RPMI7951 (cell line): Measurements from ENCODE around the gene DENND1A. TPM values are rescaled to one million over a fixed set of nuclear protein-coding genes. Genes with fewer than 3 reads are reported as not detected.
A peak's percentile ranks its signal among the peaks of the same experiment; 100 is the strongest.

Experiments used
- DNase-seq: peaks from one replicate; pipeline ENCODE4 v3.0.0-alpha.2; 2012; ENCODE audit warnings: low read depth
- total RNA-seq: library from RNA; depleted of rRNA; stranded (reverse); fragments of >200 nt; shearing (Covaris generic); gene quantifications from 2 replicates; pipeline ENCODE4 v1.2.3, GENCODE V29; 2014

The DENND1A gene
- total RNA-seq, 1 experiment from 2014 or later: 24.0 TPM

DNA sequence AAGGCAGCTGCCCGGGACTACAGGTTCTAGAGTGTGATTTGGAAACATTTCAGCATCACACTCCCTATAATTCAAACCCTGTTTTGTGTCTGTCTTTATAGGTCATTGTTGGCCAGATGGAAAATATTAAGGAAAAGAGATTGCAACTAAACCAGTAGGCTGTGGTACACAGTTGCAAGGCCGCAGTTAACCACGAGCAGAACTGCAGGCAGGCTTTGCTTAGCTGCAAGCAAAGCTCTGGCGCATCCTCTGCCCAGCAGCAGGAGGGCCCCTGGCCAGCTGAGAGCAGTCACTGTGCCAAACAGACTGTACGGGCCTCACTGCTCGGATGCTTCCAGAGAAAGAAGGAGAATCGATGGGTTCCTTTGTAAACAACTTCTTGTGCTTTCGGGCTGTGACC, 204.5 kb downstream of the DENND1A start:
- no peak for DNase-seq

DNA sequence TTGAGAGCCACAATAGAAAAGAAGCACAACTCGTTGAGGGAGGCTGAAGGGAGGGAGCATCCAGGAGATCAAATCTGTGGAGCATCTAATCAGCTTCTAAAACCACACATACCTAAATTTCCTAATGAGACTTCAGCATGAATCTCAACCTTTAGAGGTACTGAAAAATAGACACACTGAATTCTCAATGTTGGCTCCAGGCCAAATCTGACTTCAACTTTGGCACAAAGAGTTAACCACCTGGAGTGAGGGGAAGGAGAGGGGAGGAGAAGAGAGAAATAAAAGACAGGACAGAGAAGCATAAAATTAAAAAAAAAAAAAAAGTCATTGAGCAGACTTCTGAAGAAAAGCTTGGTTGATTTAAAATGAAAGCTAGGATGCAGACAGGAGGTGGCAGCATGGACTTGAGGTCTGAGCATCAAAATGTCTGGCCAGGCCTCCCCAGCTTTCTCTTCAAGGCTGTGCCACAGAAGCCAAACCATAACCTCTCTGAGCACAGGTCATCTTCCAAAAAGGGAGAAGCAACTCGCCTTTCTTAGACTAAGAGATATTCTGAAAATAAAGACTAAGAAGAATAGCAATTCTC, 205.6 kb downstream of the DENND1A start:
- peak; percentile 10 for DNase-seq

DNA sequence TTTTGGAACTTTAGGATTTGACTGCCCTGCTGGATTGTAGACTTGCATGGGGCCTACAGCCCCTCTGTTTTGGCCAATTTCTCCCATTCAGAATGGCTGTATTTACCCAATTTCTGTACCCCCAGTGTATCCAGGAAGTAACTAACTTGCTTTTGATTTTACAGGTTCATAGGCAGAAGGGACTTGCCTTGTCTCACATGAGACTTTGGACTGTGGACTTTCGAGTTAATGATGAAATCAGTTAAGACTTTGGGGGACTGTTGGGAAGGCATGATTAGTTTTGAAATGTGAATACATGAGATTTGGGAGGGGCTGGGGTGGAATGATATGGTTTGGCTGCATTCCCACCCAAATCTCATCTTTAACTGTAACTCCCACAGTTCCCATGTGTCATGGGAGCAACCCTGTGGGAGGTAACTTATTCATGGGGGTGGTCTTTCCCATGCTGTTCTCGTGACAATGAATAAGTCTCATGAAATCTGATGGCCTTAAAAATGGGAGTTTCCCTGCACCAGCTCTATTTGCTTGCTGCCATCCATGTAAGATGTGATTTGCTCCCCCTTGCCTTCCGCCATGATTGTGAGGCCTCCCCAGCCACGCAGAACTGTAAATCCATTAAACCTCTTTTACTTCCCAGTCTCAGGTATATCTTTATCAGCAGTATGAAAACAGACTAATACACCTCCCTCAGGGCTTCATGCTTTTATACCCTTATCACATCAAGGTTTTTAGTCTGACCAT, 206.6 kb downstream of the DENND1A start:
- no peak for DNase-seq

DNA sequence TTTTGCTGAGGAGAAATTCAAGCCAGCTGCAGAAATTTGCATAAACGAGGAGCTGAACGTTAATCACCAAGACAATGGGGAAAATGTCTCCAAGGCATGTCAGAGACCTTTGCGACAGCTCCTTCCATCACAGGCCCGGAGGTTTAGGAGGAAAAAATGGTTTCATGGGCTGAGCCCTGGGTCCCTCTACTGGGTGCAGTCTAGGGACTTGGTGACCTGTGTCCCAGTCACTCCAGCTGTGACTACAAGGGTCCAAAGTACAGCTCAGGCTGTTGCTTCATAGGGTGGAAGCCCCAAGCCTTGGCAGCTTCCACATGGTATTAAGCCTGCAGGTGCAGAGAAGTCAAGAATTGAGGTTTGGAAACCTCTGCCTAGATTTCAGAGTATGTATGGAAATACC, 207.5 kb downstream of the DENND1A start:
- DNase-seq: no peak

DNA sequence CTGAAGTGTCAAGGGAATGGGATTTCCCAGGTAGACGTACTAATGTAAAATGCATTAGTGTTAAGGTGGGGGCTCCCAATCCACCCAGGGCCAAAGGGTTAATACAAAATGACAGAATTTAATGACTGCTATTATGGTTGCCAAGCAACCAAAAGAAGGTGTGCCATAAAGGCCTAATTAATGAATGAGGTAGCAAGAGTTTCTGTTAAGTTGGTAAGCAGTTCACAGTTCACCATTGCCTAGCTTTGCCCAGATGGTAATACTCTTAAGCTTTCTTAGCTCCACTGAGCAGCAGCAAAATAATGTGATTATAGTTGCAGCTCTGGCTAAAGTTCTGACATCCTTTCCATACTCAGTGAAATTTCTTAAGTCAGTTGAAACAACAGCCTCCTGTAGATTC, 211.7 kb downstream of the DENND1A start:
- DNase-seq: no peak

DNA sequence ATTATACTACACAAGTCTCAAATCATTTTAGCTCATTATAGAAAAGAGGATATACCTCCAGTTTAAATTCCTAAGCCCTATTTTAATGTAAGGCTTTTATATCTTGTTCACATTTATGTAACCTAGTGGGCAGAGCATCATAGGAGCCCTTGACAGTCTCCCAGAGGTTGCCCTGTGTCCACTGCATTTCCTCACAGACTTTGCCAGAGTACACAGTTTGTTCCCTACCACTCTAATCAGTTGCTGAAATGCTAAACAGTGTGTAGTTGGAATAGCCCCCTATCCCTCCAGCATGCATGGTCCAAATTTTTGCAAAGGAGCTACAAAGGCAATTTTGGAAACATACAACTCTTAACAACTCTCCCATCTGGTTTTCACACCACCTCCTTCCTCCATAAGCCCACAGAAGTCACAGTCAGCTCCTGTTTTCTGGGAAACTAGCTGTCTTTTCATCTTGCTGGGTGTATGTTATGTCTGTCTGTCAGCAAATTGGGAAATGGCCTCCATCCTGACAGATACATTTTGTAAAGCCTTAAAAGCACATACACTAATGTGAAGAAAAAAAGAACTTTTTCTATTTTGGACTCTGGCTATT, 212.2 kb downstream of the DENND1A start:
- DNase-seq: no peak

DNA sequence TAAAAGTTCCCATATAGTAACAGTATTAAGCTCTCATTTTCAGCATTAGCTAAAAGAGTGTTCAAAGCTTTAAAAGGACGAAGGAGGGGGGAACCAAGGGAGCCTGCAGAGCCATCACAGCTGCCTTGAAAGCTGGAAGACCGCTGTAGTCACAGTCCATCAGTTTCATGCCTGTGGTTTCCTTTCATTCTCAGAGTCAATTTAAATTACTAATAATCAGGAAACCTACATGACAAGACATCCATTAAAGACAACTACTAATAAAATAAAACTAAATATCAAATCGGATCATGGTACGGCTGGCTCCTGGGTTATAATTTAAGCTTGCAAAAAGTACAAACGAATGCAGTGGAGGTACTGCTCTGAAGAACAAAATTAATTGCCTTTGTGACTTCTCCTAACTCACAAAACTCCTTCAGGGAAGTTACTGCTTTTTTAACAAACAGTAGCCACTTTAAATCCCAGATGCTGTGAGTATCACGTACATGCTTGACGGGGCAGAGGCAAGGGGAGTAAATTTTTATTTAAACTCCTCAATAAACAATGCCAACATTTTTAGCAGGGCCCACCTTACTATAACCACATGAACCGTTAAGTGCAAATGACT, 213.5 kb downstream of the DENND1A start:
- no peak for DNase-seq

DNA sequence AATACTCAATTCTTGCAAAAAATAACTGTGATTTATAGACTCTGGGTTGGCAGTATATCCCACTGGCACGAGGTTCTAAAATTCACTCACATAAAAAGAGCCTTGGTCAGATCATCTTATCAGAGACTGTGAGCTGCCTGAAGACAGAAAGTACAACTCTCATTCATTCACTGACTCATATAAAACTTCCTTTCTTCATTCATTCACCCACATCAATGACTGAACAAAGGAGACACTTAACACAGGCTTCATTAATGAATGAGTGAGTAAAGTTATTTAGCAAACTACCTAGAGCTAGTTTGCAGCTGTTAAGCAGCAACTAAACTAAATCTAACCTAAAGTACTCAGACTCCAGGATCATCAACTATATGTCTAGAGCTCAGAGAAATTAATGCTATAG, 214.7 kb downstream of the DENND1A start:
- DNase-seq: no peak

DNA sequence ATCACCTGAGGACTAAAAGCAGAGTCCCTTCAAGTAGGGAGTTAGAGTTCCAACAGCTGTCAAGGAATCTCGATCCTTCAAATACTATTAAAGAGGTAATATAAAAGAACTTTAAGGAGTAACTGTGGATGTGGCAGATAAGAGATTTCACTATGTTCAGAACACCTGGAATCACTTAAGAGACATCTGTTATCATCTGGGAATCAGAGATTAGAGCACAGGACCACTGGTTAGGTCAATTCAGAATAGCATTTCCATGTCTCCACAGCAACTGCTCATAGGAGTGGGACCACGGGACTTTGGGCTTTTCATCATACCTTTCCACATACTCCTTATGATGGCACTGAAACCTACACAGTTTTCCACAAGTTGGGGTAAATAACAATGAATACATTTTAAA, 216.6 kb downstream of the DENND1A start:
- no peak for DNase-seq

DNA sequence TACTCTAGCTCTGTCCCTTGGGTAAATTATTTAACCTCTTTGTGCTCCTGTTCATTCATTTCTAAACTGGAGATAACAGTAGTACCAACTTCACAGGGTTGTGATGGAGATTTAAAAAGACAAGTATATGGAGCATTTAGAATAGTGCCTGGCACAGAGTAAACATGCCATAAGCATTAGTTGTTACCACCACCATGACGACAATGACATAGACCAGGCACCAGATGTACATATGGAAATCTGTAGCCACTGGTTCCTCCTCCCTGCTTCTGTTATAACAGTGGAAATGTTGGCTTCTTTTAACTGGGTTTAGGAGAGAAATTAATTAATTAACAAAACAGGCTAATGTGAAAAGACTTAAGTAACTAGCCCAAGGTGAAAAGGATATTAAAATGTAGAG, 217.5 kb downstream of the DENND1A start:
- DNase-seq: peak; percentile 25

DNA sequence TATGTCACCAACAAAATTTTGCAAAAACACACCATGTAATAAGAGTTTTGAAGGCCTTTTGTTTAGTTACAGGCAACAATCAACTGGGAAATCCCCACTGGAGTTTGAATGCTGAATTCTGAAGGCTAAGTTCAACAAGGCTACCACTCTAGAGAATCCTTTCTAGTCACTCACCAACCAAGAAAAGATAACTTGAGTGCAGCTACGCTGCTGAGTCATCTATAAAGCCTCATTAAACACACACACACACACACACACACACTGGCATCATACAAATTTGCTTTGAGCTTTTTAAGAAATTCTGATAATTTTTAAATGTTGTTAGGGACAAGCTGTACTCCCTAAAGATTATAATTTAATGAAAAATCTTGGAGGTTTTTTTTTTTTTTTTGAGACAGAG, 219.6 kb downstream of the DENND1A start:
- peak; percentile 81 for DNase-seq

DNA sequence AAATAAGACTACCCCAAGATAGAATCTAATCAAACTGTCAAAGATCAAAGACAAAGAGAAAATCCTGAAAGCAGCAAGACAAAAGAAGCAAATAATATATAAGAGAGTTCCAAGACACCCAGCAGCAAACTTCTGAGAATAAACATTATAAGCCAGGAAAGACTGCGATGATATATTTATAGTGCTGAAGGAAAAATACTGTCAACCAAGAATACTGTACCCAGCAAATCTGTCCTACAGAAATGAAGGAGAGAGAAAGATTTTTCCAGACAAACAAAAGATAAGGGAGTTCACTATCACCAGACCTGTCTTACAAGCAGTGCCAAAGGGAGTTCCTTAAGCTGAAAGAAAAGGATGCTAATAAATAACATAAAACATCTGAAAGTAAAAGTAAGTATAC, 227.4 kb downstream of the DENND1A start:
- no peak for DNase-seq

DNA sequence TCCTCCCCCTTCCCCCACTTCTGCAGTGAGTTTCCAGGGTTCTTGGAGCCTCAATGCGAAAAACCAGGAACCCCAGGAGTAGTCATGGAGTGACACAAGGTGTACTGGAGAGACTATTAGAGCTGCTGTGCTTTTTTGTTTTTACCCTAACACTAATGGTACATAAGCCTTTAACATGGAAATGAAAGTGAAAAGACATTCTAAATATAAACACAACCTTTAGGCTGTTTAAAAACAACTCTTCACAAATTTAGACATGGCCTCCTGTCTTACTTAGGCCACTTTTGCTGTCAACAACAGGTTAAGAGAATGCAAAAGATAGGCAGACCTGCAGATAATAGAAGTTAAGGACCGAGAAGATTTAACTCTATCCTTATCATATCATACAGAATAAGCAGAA, 232.2 kb downstream of the DENND1A start:
- no peak for DNase-seq

DNA sequence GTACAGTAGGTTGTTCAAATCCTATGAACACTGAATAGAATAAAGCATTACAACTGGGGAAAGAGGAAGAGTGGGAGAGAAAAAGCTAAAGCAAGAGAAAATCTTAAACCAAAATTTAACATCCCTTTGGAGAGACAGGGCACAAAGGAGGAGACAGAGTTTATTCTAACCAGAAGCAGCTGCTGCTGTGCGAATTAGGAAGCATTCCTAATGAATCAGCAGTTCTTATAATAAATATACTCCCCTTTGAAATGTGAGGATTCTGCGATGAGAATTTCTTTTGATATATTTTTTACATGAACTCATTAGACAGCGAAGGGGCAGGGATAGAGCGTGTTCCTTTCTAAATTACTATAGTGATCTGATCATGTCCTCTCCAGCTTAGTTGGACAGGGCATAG, 233.4 kb downstream of the DENND1A start:
- no peak for DNase-seq

DNA sequence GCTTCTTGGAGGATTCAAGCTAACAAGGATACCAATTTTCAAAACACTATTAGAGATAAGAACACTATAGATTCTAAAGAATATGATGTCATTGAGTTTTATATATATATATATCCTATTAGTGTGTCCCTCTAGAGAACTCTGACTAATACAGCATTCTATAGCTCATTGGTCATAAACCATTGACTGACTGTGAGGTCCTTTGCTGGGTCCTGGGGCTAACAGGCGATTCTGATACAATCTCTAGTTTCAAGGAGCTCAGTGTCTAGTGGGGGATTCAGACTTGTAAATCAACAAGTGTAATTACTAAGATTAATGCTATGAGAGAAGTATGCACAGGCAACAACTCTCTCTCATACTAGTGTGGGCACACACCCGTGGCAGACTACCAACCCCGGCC, 234.5 kb downstream of the DENND1A start:
- DNase-seq: no peak

DNA sequence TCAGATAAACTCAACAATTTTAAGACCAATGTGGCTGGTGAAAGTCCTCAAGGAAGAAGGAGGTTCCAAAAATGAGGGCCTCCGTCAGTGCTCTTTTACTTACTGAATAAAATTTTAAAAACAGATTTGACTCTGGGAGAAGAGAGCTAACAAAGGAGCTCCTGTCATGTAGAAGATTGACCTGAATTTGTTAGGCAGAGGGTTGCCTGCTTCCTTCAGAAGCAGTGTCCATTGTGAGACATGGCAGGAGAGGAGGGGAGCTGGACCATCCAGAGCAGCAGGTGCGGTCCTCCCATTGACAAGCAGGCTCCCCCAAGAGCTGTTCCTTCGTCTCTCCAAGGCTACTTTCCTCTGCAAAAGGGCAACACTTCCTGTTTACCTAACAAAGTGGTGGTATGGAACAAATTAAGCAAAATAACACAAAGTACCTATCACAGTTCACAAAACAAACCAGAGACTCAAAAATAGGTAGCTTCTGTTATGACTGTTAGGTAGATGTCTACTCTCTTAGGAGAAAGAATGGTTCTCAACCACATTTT, 238.1 kb downstream of the DENND1A start:
- no peak for DNase-seq

DNA sequence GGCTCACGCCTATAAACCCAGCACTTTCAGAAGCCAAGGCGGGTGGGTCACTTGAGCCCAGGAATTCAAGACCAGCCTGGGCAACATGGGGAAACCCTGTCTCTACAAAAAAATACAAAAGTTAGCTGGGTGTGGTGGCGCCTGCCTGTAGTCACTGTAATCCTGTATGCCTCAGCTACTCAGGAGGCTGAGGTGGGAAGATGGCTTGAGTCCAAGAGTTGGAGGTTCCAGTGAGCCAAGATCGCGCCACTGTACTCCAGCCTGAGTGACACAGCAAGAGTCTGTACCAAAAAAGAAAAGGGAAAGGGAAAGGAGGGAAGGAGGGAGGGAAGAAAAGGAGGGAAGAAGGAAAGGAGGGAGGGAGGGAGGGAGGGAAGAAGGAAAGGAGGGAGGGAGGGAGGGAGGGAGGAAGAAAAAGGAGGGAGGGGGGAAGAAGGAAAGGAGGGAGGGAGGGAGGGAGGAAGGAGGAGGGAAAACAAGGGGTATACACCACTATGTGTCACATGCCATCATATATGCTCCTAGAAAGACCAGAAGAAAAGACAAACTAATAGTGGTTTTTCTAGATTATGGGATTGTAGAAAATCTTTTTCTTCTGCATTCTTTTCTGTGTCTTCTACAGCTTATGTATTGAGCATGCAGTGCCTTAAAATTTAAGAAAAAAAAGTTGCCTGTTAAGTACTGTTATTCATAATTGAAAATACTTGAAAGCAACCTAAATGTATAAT, 240.1 kb downstream of the DENND1A start:
- no peak for DNase-seq

DNA sequence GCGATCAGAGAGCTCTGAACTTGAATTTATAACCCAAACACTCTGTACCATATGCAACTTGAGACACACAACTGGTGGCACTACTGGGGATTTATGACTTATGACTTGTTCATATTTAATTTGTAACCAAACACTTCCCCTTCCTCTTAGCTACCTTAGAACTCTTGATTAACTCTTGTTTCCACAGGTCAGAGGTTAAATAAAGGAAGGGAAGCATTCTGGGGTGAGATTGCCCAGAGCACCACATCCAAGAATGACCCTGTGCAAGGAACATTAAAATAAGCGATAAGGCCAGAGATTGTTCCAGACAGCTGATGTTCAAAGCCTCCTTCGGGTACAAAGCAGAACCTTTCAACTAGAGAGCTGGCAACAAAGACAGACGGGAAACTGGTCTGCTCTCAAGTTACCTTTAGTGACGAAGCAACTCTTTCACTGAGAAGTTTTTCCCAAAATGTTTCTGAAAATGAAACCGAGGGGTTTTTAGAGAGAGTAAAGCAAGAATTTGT, 242.6 kb downstream of the DENND1A start:
- DNase-seq: no peak

DNA sequence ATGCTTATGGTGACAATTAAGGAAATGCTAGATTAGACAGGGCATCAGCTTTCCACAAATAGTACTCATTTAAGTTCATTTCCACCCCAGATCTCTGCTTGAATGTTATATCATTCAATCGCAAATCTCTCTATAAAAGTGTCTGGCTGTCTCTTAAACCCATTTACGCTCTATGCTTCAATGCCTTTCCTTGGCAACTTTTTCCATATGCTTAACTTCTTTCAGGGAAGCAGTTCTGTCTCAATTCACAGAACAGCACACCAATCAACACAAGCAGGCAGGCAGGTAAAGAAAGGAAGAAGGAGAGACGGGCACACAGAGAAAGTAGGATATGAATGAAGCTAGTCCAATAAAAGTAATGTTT, 243.1 kb downstream of the DENND1A start:
- no peak for DNase-seq

DNA sequence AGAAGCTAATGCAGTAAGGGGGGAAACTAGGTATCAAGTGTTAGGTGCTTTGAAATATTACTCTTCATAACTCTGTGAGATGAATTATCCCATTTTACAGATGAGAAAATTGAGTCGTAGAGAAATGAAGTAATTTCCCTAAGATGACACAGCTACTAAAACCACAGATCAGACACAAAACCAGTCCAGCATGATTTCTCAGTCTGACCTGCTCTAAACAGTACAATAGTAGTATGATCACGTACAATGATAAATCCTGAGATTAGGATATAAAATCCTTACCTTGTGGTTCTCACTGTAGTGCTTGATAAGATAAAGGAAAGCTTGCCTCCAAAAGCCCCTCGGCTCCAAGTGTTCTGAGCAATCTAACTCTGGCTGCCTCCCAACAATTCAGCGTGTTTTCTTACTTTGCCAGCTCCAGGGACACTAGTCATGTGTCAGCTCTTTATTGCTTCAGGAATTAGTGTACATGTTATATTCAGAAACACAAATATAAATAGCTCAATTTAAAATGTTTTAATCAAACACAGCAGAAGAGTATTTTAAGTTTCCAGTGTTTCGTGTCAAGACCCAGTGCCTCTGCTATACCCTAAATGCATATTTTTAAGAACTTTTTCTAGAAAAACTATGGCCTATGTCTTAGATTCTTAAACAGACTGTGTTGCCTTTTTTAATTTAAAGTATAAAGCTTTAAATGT, 243.6 kb downstream of the DENND1A start:
- peak; percentile 5 for DNase-seq

DNA sequence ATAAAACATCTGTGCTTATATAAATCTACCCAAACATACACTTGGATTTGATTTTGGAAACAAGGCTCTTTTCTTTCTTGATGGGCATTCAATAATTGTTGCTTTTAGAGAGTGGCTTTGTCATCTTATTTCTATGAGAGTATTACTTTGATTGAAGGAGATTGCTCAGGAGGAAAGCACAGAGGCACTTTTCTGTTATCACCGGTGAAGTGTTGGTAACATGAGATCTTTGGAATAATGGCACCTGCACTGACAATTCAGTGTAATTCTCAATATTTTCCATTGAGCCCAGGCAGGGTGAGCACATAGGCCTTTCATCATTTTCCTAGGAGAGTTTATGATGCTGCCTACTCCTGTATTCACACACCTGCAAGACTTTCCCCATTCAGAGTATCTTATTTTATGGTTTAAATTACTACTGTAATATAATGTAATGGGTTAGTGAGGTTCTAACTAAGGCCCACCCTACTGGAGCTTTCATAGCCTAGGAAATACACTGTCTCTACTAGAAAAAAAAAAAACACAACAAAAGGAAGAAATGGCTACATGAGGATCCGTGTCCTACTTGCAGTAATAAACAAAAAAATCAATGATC, 244.3 kb downstream of the DENND1A start:
- no peak for DNase-seq
